Activated CD8-positive, alpha-beta memory T cell treated with anti-CD3 and anti-CD28 coated beads for 24 hours (primary cell): Measurements from ENCODE around the gene STX16.

Experiments
- DNase-seq: peaks from one replicate; pipeline ENCODE4 v3.0.0-alpha.2; 2020

STX16 gene

DNA sequence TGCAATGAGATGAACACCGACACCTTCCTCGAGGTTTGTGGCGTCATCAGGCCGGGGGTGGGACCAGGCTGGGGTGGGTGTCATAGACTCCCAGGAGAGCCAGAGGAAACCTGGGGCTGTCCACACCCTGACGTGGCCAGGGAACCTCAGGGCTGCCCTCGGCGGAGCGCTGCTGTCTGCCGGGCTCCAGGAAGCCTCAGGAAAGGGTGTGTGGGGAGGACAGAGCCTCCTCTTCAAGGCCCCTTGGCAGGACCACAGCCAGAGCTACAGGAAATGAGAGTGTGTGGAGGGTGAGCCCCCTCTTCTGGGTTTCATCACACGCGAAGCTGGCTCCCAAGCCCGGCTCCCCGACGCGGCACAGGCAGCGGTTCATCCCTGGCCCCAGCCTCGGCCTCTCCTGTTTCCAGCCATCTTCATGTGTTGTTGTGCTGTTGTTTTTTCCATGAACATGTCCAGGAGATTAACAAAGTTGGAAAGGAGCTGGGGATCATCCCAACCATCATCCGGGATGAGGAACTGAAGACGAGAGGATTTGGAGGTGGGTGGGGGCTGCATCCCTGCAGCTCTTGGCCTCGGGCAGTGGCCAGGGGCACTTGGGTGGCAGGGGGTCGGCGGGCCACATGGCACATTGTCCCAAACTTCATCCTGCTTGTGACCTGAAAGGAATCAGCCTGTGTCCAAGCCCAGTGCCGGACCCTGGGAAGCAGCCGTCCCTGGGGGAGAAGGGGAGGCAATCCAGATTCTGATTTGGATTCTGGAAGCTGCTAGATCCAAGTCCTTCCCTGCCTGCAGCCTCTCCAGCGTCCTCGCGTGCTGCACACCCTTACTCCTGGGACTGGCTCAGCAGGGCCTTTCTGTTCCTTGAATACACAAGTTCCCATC is 47.9 kb downstream of the STX16 start:
- DNase-seq, result no peak

DNA sequence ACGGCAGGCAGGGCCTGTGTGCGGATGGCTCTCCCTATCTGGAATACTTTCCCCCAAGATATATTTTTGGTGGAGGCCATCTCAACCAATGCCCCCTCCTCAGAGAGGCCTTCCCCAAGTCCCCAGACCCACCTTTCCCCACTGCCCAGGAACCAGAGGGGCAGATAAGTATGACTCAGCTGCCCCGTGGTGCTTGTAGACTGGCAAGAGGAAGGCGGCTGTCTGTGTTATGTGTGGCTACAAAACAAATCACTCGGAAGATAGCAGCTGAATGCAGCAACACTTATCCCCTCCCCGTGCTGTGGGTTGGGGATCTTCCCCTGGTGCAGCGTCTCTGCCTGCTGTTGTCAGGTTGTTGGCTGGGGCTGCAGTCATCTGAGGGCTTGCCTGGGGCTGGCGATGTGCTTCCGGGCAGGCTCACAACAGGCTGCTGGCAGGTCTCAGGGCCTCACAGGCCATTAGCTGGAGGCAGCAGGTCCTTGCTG is 48.6 kb downstream of the STX16 start:
- no peak for DNase-seq

DNA sequence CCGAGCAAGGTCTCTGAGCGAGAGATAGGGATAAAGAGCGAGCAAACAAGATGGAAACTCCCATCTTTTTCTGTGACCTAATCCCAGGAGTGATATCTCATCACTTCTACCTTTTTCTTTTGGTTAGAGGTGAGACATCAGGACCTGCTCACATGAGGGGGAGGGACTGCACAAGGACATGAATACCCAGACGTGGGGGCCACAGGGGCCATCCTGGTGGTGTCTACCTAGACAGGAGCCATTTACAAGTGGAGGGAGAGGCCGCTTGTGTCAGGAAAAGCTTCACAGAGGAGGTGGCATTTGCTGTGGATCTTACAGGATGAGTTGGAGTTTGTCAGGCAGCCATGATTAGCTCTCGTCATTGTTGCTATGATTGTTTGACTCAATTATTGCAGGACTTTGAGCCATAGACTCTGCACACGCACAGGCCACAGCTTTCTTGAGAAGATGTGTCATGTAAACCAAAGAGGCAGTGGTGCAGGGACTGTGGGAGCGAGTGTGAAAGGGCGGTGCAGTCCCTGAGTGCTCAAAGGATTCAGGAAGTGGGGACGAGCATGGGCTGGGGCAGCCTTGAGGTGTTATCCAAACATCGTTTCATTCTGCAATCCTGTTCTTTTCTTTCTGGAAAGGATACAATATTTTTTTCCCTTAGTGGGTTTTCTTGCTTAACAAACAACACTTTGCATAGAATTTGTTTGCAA is 49.2 kb downstream of the STX16 start:
- no peak for DNase-seq

DNA sequence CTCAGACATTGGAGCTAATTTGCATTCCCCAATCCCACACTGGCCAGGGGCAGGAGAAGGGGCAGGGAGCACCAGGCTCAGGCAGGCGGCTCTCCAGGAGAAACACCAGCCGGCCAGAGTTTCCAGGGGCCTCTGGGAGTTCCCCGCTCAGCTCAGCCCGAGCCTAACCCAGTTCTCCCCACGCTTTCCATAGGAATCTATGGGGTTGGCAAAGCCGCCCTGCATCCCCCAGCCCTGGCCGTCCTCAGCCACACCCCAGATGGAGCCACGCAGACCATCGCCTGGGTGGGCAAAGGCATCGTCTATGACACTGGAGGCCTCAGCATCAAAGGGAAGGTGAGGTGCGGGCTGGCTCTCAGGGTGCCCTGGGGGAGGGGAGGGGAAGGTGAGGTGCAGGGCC is 49.7 kb downstream of the STX16 start:
- DNase-seq, result no peak

DNA sequence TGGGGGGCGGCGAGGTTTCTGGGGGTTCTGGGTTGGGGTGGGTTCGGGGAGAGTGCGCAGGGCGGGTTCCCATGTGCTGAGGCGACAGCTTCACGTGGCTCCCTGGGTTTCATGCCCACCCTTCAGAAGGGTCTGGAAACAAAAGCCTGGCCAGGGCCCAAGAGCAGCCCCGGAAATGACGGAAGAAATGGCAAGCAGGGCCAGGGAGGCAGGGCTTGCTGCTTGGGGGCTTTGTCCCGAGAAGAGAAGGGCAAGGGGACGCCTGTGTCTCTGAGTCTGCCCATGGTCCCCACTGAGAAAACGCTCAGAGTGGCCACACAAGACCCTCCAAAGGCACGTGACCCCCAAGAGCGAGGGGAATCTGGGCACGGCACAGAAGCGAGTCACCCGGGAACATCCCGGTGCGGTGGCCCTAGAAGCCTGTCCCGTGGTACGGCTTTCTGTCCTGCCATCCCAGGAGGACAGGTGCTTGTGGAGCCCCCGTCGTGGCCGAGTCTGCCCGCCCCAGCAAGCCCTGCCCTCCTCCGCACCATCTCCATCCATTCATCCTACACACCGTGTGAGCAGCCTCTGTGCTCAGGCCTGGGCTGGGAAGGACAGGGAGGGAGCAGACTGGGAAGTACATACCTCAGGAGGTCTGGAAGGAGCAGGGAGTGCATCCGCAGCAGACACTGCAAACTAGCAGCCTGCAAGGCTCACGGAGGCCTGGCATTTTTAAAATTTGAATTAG is 50.5 kb downstream of the STX16 start:
- no peak for DNase-seq

DNA sequence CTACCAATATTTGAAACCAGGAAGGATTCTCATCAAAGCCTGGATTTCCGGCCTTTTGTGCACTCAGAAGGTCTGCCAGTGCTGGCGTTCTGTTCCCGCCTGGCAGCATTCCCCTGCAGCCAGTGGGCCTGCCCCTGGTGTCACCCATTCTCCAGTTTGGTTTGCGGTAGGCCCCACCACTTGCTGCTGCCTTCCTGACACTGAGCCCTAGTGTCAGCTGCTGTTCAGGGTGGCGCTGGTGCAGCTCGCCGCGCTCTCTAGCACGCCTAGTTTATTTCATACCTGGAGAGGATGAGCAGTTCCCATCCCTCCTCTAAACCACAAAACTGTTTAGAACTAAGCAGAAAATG is 51.1 kb downstream of the STX16 start:
- DNase-seq, result no peak

DNA sequence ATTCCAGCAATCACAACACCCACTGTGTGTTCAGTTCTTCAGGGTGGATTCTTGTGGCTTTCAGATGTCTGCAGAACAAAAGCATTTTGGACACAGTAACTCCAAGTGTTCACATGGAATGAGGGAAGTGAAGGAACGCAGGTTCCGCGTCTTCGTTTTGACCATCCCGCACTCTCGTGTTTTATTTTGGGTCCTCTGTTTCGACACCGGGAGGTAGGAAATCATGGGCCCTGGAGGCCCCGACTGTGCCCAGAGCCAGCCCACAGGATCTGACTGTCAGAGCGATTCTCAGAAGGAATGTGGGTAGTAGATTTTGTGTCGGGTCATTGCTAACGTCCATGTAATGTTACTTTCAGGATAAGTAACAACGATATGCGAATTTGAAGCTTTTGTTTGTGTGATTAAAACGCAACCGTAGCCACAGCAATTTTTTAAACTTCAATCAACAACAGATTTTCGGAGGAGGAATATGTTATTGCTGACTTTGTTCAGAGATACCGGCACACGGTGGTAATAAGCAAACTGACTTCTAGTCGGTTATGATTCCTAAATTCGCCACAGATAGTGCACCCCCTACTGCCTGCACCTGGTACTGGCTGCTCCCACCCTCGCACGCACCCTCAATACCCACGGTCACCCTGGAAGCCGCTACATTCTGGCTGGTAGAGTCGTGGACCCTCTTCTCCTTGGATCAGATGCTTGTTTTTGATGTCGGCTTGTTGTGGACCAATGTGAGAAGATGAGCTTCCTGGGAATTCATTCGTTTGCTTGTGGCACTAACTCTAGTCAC is 52.0 kb downstream of the STX16 start:
- peak; percentile 52 for DNase-seq

DNA sequence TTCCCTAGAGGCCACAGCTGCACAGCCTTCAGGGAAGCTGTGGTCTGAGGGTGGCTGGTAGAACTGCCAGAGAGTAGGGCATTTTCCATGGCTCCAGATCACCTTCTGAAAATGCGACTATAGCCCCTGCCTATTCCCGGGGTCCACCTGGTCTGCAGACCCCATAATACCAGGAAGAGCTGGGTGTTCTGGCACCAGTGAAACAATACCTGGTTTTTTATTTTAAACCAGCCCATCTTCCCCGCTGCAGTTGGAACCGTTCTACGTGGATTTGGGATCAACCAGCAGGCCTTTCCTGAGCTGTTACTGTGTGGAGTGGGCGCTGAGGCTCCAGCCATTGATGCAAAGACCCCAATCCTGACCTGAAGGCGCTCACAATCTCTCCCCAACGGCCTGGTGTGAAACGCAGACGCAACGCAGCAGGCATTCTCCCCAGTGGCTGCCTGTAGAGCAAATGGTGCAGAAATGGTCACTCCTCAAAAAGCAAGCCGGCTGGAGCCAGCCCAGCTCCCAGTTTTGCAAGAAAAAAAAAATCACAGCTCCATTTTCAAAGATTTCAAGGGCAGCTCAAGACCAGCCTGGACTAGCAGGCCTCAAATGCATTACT is 52.8 kb downstream of the STX16 start:
- no peak for DNase-seq

DNA sequence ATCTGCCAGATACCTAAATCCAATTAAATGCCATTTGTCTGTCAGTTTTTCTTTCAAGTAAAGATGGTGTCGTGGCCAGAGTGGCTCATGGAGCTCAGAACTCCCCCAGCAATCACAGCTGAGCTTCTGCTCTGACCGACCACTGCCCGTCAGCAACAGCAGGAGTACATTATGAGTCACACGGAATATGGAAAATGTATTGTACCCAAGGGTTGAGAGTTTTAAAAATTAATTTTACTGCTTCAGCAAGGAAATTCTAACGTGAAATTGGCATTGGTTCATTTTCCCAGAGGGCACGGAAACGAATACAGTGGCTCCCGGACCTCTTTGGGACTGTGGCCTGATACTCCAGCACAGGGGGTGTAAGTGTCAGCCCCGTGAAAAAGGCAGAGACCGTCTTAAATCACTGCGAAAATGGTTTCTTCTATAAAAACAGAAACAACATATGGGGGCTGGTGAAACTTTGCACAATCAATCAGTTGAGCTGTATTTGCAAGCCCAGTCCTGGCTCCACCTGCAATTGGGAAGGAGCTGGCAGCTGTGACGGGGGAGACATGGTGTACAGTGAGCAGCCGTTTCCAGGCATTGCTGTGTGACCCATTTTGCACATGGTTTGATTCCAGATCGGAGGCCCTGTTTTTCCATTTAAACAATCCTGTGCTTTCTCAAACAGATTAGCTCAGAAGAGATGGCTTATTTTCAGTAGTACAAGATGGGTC is 54.3 kb downstream of the STX16 start:
- DNase-seq, result no peak

DNA sequence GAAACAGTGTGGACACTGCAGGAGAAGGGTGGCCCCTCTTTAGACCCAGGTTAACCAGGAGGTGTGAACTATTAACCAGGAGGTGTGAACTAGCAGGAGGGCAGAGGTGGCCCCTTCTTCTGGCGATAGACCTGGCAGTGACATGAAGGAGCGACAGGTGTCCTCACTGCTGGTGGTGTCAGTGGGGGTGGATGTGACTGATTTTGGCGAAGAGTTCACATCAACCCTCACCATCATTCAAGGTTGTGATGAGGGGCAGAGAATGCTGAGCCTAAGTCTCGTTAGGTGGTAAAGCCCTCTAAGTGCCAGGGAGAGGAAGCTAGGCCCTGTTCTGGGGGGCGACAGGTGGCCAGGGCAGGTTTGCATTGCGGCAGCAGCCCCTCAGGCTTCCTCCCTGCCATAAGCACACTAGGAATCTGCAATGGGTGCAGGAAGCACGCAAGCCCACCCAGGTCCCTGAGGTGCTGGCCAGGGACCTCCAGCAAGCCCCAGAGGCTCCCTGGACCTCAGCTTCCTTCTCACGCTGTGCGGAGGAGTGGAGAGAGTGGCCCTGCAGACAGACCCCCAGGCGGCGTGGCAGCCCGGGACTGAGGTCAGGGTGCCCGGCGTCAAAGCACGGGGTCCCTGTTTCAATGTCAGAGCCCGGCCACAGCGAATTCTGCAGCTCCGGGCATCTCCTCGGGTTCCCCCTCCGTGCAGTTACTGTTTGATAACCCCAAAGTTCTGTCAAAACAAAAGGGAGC is 55.2 kb downstream of the STX16 start:
- DNase-seq, result no peak

DNA sequence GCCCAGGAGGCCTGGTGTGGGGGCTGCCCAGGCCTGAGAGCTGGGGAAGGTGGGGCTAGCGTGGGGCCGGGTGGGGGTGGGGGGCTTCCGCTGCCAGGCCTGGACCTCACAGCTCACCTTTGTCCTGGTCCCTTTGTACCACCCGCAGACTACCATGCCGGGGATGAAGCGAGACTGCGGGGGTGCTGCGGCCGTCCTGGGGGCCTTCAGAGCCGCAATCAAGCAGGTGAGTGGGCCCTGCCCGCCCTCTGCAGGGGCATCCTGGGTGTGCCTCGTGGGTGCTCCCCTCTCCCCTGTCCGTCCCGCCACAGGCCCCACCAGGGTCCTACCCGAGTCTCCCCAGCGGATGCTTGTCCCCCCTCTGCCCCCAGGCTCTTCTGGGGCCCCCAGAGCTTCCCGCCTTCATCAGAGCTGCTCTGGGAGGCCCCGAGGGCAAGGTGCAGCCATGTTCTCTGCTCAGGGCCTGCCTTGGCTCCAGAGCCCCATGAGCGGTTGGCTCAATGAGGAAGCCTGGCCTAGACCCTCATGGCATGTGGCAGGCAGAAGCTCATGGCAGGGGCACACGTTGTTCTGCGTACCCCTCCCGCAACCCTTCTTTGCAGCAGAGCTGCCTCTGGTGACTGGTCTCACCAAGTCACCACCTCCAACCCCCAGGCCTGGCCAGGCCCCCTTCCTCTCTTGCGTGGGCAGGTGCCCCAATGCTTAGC is 56.0 kb downstream of the STX16 start:
- peak; percentile 45 for DNase-seq

DNA sequence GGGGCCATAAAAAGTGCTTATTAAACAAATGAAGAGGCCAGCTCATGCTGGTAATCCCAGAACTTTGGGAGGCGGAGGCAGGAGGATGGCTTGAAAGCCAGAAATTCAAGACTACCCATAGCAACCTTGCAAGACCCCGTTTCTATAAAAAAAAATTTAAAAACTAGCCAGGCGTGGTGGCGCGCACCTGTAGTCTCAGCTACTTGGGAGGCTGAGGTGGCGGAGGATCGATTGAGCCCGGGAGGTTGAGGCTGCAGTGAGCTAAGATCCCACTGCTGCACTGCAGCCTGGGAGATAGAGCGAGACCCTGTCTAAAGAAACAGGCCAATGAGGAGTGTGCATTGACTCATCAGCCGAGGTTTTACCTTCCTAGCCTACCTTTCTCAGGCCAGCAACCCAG is 56.7 kb downstream of the STX16 start:
- DNase-seq, result no peak

DNA sequence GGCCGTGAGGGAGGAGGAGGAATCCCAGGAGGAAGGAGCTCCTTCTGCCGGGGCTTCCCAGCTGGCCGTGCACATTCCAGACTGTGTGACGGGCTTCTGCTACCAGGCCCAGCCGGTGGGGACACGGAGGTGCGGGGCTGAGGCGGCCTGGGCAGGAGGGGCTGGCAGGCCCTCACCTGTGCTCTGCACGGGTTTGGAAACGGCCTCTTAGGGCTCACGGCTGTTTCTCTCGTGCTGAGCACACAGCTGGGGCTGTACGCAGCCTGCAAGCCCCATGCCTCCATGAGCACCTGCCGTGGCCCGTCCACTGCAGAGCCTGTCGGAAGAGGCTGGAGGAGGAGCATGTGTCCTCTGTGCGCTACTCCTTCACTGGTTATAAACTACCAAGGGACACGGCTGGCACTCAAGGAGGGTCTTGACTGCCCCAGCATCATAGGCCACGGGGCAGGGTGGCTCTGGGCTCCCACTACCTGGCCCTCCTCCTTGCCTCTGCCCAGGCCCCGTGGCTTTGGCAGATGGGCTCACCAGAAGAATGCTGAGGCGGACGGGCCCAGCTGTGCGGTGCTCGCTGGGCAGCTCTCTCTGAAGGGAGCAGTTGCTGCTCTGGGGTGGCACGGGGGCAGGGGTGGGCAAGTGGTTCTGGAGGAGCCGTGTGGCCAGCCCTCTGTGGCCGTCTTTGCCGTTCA is 57.3 kb downstream of the STX16 start:
- DNase-seq, result peak; percentile 50

DNA sequence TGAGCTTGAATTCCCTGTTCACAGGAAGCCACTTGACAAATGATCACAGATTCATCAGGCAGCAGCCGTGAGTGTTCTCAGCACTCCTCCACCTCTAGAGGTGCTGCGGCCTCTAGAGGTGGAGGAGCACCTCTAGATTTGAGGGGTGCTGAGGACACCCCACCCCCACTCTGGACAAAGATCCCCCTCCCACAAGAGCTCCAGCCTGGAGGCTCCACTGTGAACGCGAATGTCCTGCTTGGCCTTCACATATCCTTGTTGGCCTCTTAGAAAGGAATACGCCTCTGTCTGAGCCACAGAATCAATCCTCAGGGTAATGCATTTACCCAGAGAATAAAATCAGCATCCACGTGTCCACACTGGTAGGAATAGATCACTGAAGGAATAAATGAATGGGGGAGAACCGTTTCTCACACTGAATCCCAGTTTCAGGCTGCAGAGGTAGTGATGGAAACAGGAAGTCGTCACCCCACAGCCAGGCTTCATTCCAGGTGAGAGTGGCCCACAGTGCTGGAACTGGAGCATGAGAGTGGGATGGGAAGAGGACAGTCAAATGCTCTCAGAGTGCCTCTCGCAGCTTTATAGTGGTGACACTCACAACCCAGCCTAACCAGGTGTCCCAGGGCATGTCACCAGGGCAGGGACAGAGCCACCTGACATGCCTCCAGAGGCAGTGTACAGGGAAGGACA is 58.1 kb downstream of the STX16 start:
- peak; percentile 48 for DNase-seq

DNA sequence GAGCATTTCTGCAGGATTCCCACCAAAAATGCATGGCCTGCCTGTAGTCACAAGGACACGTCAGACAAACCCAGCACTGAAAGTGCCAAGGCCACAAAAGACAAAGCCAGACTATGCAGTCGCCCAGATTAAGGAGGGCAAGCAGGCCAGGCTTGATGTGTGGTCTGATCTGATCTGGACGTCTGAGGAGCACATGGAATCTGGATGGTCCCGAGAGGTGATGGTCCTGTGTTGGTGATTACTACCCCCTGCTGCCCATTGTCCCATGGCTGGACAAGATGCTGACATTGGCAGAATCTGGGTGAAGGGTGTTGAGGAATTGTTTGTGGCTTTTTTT is 58.6 kb downstream of the STX16 start:
- no peak for DNase-seq

DNA sequence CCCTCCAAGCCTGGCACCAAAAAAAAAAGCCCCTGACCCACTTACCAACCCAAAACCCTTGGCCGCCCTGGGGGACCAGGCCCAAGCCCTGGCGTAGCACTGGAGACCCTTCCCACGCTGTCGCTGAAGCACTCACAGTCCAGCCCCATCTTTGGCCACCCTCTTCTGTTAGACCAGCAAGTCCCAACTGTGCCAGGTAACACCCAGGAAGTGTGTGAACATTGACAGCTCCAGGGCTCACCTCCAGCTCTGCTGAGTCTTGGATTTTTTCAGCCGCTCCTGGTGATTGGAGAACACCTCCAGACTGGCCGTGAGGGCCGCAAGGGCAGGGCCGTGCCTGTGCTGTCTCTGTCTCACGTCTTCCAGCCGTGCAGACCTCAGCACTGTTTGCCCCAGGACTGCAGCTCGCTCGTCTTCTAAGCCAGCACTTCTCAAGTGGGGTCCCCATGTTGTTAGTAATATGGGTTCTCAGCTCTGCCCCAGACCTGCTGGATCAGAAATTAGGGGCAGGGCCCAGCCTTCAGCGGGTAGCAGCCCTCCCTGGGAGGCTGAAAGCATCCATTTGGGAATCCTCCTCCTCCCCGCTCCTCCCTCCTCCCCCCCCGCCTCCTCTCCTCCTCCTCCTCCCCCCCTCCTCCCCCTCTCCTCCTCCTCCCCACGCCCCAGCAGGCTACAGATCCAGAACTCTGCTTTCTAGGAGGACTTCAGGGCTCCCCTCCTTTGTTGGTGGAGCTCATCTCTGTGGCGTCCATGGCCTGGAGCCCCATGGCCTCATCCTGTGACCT is 59.6 kb downstream of the STX16 start:
- peak; percentile 47 for DNase-seq

DNA sequence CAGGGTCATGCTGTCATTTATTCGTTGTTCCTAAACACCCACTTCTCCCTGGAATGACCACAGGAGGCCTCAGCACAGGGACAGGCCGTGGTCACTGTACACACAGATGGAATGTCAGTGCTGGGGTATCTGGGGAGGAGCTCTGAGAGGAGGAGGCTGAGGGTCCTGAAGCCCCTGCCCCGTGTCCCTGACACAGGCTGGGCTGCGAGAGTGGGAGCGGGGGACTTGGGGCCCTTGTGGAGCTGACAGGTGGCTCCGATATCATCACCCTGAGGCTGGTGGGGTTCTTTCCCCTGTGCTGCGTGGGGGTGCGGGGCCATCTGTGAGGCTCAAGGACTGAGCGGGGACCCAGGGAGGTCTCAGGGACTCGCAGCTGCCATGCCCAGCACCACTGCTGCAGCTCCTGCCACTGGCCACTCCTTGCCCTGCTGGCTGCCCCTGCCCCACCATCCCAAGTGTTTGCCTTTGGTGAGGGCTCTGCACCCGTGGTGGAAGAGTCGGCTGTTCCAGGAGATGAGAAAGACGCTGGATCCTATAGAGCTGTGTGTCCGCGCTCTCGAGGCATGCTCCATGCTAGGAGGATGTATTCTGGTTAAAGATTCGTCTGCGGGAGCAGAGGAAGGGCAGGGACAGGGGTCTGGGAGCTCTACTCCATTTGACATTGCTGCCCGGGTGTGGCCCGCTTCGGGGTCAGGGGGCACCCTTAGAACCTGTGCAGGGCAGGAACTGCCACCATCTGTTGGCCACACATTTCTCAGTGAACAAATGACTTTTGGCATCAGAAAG is 60.4 kb downstream of the STX16 start:
- peak; percentile 53 for DNase-seq
